ENCODE data around the gene GPATCH4. TPM values are rescaled to one million over a fixed set of nuclear protein-coding genes. Genes with fewer than 3 reads are reported as not detected.

Gene GPATCH4
- total and polyA plus RNA-seq, 2 donors (not counting 1 experiment from before 2014, with no cell fraction given) = 11.3 to 38.3 TPM

DNA sequence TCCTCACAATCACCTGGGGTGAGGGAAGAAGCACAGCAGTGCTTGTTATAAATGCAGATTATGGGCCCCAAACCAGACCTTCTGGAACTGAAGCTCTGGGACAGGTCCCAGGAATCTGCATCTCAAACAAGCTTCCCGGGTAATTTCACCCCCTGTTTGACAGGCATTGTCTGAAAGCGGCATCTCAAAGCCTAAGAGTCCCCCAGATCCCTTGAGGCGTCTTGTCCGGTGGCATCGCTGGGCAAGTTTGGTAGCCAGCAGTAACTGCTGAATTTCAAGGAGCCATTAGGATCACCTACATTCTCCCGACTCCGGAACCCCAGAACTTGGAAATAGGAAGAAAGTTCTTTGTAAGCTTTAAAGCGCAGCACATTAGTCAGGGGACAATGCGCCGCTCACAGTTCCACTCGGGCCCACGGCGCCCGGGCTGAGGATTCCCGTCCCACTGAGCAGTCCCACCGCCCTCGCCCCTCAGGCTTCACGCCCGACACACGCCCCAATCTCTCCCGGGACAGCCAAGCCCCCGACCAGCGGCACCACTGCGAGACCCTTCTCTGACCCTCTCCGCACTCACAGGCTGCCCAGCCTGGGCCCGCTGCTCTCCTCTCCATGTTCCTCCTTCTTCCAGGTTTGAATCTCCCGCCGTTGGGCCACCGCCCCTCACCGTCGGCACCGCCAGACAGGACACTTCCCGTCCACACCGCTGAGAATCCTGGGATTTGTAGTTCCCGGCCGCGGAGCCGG is 29.2 kb downstream of the GPATCH4 start, which contains the start of gene IQGAP3:
Gene IQGAP3 (minus strand): TSS at position 647 of the 744 bp plus-strand sequence. CDS start 36 bp downstream, at position 611.
- H3K36me3 ChIP-seq (replicated peaks in 1 of 2; ENCODE audit: control extremely low read depth in 1 of 2, control insufficient read depth in 1 of 2, extremely low read depth in 1 of 2, insufficient read depth in 2 of 2, low read length in 1 of 2) = no peaks in the 10 kb centered on the region
- WGBS (ENCODE audit: insufficient coverage) = 3% methylated on average over 36 of the region's 38 CpGs

More for the DNA sequence above, 29.2 kb downstream of the GPATCH4 start, which contains the start of gene IQGAP3:
- H2AFZ ChIP-seq (ENCODE audit: insufficient read depth, low read depth, low read length, poor library complexity, severe bottlenecking) = peak within 1 kb of the TSS; percentile 62
- peak within 1 kb of the TSS; percentile 6 to 45 (median 27) for H3K4me3 ChIP-seq (ENCODE audit: control extremely low read depth in 1 of 5, extremely low read depth in 1 of 5, insufficient read depth in 1 of 5, low read depth in 2 of 5, low read length in 4 of 5)
- peak within 1 kb of the TSS; percentile 77 for H3K4me2 ChIP-seq (replicated peaks; ENCODE audit: low read depth, low read length, poor library complexity, severe bottlenecking)
- peaks cover 13 to 14% of the 10 kb centered on the region in 2 donors for H3K4me1 ChIP-seq (ENCODE audit: control insufficient read depth in 2 of 2, insufficient read depth in 2 of 2, low read length in 2 of 2)
- peak; percentile 88 for DNase-seq
- H3K27ac ChIP-seq (ENCODE audit: low read length in 2 of 2) = no peak within 1 kb of the TSS
- ATAC-seq (ENCODE audit: low read depth) = peak; percentile 96
- Mint-ChIP-seq H3K4me1 (peaks cover 13% of the 10 kb centered on the region), H3K9me3 (ENCODE audit: insufficient read depth) (no peaks in the 10 kb centered on the region), H3K27ac (peak within 1 kb of the TSS; percentile 12), H3K4me3 (peak within 1 kb of the TSS; percentile 85), H3K27me3 (peaks cover 23% of the 10 kb centered on the region)
- ChIA-PET CTCF (interaction anchor here (0.6 to 2.1 kb wide), 9 partner anchors 10 to 126 kb away, joined by 3 to 9 read pairs (median 3); partner anchors contain the start of gene MEF2D), POLR2A (interaction anchor here (0.6 kb wide), 1 partner anchor 147 kb away, joined by 5 read pairs; no protein-coding TSS in a partner anchor)
- intact Hi-C loops (cut with micrococcal nuclease) = loop anchor here (1.0 to 5.0 kb wide), 3 partner anchors 35 to 115 kb away; partner anchors contain the start of gene MEF2D
- no peaks in the 10 kb centered on the region for H4K20me1 ChIP-seq (ENCODE audit: control insufficient read depth, insufficient read depth, low read length, poor library complexity, severe bottlenecking)
- no peaks in the 10 kb centered on the region for H3K79me2 ChIP-seq (ENCODE audit: control insufficient read depth, insufficient read depth, low read length)
- H3K9me3 ChIP-seq (ENCODE audit: control extremely low read depth in 1 of 3, control insufficient read depth in 2 of 3, insufficient read depth in 1 of 3, low read length in 2 of 3) = peaks cover 0 to 2% (median 0%) of the 10 kb centered on the region in 3 donors
- no peak for TF ChIP-seq EZH2 (IDR thresholded peaks at IDR 0.05; ENCODE audit: borderline replicate concordance, insufficient read depth, low read depth, low read length, poor library complexity, severe bottlenecking)
- TF ChIP-seq, protein P1, sequence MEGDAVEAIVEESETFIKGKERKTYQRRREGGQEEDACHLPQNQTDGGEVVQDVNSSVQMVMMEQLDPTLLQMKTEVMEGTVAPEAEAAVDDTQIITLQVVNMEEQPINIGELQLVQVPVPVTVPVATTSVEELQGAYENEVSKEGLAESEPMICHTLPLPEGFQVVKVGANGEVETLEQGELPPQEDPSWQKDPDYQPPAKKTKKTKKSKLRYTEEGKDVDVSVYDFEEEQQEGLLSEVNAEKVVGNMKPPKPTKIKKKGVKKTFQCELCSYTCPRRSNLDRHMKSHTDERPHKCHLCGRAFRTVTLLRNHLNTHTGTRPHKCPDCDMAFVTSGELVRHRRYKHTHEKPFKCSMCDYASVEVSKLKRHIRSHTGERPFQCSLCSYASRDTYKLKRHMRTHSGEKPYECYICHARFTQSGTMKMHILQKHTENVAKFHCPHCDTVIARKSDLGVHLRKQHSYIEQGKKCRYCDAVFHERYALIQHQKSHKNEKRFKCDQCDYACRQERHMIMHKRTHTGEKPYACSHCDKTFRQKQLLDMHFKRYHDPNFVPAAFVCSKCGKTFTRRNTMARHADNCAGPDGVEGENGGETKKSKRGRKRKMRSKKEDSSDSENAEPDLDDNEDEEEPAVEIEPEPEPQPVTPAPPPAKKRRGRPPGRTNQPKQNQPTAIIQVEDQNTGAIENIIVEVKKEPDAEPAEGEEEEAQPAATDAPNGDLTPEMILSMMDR (IDR thresholded peaks at IDR 0.05) = no peak
- peaks cover 0 to 32% (median 14%) of the 10 kb centered on the region in 4 experiments for H3K27me3 ChIP-seq (replicated peaks in 1 of 4; ENCODE audit: control extremely low read depth in 1 of 4, control insufficient read depth in 3 of 4, insufficient read depth in 4 of 4, low read length in 3 of 4)
- peak within 1 kb of the TSS; percentile 54 for H3K9ac ChIP-seq (ENCODE audit: low read length)
